Stimulated activated CD4-positive, alpha-beta T cell treated with anti-CD3 and anti-CD28 coated beads, Interleukin-15, amount 100 ng/mL, for 1 hour (primary cell): ENCODE measurements around the gene GIGYF1.

Experiments used
- DNase-seq, 2 donors: peaks; one replicate each; pipeline ENCODE4 v3.0.0-alpha.2; 2020; ENCODE audit warnings: low read depth in 1 of 2, low spot score in 1 of 2

GIGYF1 gene

GRCh38 chr7:100685631-100686145 lies 8.4 kb downstream of the GIGYF1 start:
- no peak for DNase-seq

DNA sequence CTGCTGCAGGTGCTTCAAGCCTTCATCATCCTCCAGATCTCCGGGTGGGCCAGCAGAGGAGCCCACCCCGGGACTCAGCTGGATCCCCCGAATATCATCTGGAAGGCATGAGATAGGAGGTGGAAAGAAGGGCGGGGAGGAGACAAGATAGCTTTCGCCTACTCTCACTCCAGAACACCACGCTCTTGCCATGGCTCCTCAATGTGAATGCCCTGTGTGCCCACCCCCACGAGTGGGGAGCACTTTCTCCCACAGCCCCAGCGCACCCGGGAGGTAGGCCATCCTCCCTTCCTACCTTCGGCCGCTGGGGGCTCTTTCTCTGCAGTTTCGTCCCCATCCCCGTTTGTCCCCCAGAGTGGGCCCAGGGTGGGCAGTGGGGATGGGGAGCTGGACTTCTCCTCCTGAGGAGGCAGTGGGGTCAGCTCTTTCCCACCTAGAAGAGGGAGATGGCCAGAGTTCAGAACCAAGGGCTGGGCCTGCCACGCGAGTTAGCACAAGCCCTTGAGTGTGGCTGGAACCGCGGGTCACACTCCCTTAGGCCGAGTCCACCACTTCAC lies 8.9 kb downstream of the GIGYF1 start:
- no peak for DNase-seq

- DNase-seq: no peak
These were observed 9.5 kb downstream of the GIGYF1 start for GRCh38 chr7:100684534-100685042.

GRCh38 chr7:100683659-100684533 lies 10.2 kb downstream of the GIGYF1 start:
- DNase-seq: no peak

- DNase-seq: no peak
These were observed 10.9 kb downstream of the GIGYF1 start for GRCh38 chr7:100682991-100683658.

DNA sequence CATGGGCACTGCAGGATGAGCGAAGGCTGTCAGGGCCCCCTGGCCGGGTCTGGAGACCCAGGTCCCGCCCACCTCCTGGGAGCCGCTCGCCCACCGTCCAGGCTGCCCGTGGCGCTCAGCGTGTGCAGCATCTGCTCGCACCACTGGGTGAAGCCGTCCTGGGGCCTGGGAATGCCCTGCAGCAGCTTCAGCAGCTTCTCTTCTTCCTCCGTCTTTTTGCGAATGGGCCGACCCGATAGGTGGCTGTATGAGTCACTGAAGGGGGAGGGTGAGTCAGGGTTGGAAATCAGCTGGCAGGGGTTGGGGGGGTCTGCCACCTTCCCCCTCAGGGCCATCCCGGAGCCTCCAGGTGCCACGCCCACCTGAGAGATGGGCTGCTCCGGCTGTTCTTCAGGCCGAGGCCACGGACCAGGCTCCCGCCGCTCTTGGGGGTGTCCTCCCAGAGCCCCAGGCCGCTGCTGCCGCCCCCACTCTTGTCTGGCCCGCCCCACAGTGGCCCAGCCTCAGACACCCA lies 11.8 kb downstream of the GIGYF1 start:
- DNase-seq: no peak

- no peak for DNase-seq
These were observed 12.4 kb downstream of the GIGYF1 start for GRCh38 chr7:100681491-100682227.

DNA sequence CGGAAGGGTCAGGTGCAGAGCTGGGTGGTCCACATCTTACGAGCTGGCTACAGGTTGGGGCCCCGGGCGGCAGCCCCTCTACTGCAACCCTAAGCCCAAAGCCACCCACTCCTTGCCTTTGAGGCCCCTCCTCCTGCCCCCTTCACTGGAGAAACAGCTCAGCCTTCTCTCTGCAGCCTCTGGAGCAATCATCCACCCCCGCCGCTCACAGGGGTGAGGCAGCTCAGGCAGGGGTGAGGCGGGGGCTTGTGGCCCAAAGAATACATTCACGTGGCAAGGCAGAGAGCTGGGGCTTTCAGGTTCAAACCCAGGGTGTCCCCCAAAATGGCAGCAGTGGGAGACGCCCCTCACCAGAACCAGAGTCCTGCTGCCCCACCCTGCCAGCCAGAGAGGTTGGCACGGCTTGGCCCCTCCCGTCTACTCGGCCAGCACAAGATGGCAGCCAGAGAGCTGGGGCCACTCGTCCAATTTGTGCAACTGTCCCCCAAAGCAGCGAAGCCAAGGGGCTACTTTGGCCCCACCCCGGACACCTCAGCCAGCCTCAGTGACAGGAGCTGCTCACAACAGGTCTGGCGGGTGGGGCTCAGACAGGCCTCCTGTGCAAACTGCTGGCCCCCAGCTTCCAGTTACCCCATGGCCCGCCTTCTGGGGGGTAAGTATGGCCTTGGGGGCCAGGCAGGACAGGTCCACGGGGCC lies 13.3 kb downstream of the GIGYF1 start:
- no peak for DNase-seq

GRCh38 chr7:100679927-100680575 lies 14.0 kb downstream of the GIGYF1 start:
- no peak for DNase-seq

GRCh38 chr7:100679129-100679926 lies 14.7 kb downstream of the GIGYF1 start:
- DNase-seq: no peak

DNA sequence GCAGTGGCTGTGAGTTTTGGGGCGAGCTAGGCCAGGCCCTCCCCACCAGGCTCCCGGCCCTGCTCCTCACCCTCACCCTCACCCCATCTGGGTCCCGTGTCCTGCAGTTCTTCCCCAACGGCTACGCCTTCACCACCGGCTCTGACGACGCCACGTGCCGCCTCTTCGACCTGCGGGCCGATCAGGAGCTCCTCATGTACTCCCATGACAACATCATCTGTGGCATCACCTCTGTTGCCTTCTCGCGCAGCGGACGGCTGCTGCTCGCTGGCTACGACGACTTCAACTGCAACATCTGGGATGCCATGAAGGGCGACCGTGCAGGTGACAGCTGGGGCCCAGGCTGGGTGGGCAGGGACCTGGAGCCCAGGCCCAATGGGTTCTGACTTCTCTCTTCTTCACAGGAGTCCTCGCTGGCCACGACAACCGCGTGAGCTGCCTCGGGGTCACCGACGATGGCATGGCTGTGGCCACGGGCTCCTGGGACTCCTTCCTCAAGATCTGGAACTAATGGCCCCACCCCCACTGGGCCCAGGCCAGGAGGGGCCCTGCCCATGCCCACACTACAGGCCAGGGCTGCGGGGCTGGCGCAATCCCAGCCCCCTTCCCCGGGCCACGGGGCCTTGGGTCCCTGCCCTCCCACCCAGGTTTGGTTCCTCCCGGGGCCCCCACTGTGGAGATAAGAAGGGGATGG lies 15.6 kb downstream of the GIGYF1 start:
- DNase-seq: no peak

DNA sequence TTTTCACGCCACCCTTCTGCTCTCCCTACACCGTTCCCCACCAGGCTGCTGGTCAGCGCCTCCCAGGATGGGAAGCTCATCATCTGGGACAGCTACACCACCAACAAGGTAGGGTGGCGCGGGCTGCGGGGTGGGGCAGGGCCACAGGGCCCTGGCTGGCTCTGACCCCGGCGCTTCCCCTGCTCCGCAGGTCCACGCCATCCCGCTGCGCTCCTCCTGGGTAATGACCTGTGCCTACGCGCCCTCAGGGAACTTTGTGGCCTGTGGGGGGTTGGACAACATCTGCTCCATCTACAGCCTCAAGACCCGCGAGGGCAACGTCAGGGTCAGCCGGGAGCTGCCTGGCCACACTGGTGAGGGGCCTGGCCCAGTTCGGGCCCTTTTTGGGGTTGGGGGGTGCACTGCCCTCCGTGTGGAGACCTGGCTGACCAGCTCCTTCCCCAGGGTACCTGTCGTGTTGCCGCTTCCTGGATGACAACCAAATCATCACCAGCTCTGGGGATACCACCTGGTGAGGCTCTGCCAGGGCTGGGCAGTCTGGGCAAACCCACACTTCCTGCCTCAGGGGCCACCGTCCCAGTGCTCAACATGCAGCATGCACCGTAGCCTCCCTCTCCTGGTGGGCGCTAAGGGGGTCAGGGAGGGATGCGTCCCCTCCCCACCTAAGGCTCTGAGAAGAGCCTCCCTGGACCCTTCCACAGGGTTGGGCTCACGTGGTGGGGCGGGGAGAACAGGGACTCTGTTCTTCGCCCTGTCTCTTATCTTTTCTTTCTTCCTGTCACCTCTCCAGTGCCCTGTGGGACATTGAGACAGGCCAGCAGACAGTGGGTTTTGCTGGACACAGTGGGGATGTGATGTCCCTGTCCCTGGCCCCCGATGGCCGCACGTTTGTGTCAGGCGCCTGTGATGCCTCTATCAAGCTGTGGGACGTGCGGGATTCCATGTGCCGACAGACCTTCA lies 16.5 kb downstream of the GIGYF1 start:
- DNase-seq: no peak

- no peak for DNase-seq
These were observed 17.3 kb downstream of the GIGYF1 start for GRCh38 chr7:100676501-100677306.

DNA sequence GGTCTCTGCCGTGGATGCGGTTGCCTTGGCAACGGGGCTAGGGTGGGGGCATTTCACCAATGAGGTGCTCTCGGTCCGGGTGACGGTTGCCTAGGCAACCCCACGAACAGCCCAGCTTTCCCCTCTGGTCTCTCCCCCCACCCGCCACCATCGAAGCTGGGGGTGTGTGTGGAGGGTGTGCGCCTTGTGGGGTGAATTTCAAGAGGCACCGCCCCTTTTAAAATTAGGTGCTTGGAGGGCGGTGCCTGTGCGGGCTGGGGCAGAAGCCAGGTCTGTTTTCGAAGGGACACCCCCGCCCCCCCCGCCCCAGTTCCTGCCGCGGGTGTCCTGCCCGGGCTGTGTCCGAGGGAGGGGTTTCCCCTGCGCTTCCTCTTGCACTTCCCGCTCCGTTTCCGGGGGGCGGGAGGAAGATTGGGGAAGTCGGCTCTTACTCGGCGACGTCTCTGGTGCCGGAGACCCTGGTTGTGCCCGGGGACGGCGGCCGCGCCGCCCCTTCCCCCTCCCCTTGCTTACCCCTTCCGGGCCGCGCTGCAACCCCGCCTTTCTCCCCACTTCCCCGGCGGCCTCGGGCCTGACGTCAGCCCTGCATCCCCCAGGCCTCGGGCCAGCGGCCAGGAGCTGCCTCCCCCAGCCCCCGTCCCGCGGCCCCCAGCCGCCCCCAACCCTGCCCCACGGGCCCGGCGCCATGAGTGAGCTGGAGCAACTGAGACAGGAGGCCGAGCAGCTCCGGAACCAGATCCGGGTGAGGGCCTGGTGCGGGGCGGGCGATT lies 18.3 kb downstream of the GIGYF1 start:
- DNase-seq: peak; percentile 57 to 76

GRCh38 chr7:100675105-100675451 lies 19.0 kb downstream of the GIGYF1 start:
- no peak for DNase-seq
